GM23338 (cell line): ENCODE measurements around the gene ADSS1. TPM values are rescaled to one million over a fixed set of nuclear protein-coding genes. Genes with fewer than 3 reads are reported as not detected.

Experiments used
- ATAC-seq: fragments of 200-7000 bp; cut with Tn5 transposase; 3 replicates; pipeline ENCODE4 v1.9.1; 2020
- DNase-seq: peaks from one replicate; pipeline ENCODE4 v3.0.0-alpha.2; 2015; ENCODE audit warnings: low spot score
- H2AFZ ChIP-seq: fragments of 200-600 bp; sonication (generic); 2 replicates; pipeline ENCODE4 v1.8.0; 2016; ENCODE audit warnings: antibody characterized with exemption, mild to moderate bottlenecking, moderate library complexity
- H3F3A ChIP-seq: fragments of 200-600 bp; sonication (generic); replicated peaks from 2 replicates; pipeline ENCODE4 v1.8.0; 2017; ENCODE audit warnings: antibody characterized with exemption, mixed run types, low read depth
- H3K27ac ChIP-seq: fragments of 200-600 bp; sonication (generic); 2 replicates; pipeline ENCODE4 v1.6.1; 2016; ENCODE audit warnings: low read depth
- H3K27me3 ChIP-seq: fragments of 200-600 bp; sonication (generic); 2 replicates; pipeline ENCODE4 v1.8.0; 2016; ENCODE audit warnings: mild to moderate bottlenecking, mixed run types, moderate library complexity; ENCODE audit not compliant: insufficient read depth
- H3K36me3 ChIP-seq: fragments of 200-600 bp; sonication (generic); 2 replicates; pipeline ENCODE4 v1.8.0; 2016; ENCODE audit warnings: mild to moderate bottlenecking; ENCODE audit not compliant: insufficient read depth
- H3K4me1 ChIP-seq: fragments of 200-600 bp; sonication (generic); 2 replicates; pipeline ENCODE4 v1.8.0; 2016; ENCODE audit warnings: mild to moderate bottlenecking, moderate library complexity; ENCODE audit not compliant: insufficient read depth
- H3K4me2 ChIP-seq: fragments of 200-600 bp; sonication (generic); 2 replicates; pipeline ENCODE4 v1.7.1; 2017; ENCODE audit warnings: mixed run types
- H3K4me3 ChIP-seq: fragments of 200-600 bp; sonication (generic); 2 replicates; pipeline ENCODE4 v1.6.1; 2016; ENCODE audit warnings: mixed run types
- H3K79me2 ChIP-seq: fragments of 200-600 bp; sonication (generic); replicated peaks from 2 replicates; pipeline ENCODE4 v1.8.0; 2017; ENCODE audit warnings: mild to moderate bottlenecking; ENCODE audit not compliant: insufficient read depth
- H3K9me2 ChIP-seq: fragments of 200-600 bp; sonication (generic); 2 replicates; pipeline ENCODE4 v1.8.0; 2017; ENCODE audit not compliant: insufficient read depth
- H4K20me1 ChIP-seq: fragments of 200-600 bp; sonication (generic); replicated peaks from 2 replicates; pipeline ENCODE4 v1.8.0; 2017; ENCODE audit warnings: mild to moderate bottlenecking; ENCODE audit not compliant: insufficient read depth
- H3K27ac Mint-ChIP-seq: 2 replicates; pipeline ENCODE4 v1.8.0; 2020; ENCODE audit warnings: inconsistent platforms, mild to moderate bottlenecking, moderate library complexity, mixed read lengths
- H3K27me3 Mint-ChIP-seq: 3 replicates; pipeline ENCODE4 v1.8.0; 2022; ENCODE audit warnings: low read depth, mild to moderate bottlenecking, moderate library complexity, mixed read lengths, inconsistent platforms; ENCODE audit not compliant: insufficient read depth, poor library complexity
- H3K36me3 Mint-ChIP-seq: 3 replicates; pipeline ENCODE4 v1.8.0; 2021; ENCODE audit warnings: low read depth, mild to moderate bottlenecking, inconsistent platforms, moderate library complexity, mixed read lengths
- H3K4me1 Mint-ChIP-seq: 3 replicates; pipeline ENCODE4 v1.8.0; 2020; ENCODE audit warnings: mild to moderate bottlenecking, inconsistent platforms, mixed read lengths
- H3K4me3 Mint-ChIP-seq: 3 replicates; pipeline ENCODE4 v1.8.0; 2021; ENCODE audit warnings: moderate library complexity, mild to moderate bottlenecking, inconsistent platforms, mixed read lengths
- H3K9me3 Mint-ChIP-seq: 3 replicates; pipeline ENCODE4 v1.8.0; 2020; ENCODE audit warnings: moderate library complexity, mild to moderate bottlenecking, inconsistent platforms, mixed read lengths
- CREB1 ChIP-seq: fragments of 250-450 bp; sonication (Bioruptor Pico); IDR thresholded peaks from 2 replicates; pipeline ENCODE4 v1.5.0; 2020; ENCODE audit warnings: low read depth, mild to moderate bottlenecking, moderate library complexity
- EZH2 ChIP-seq: fragments of 200-600 bp; sonication (generic); IDR thresholded peaks from one replicate; pipeline ENCODE4 v1.8.0; 2017; ENCODE audit warnings: antibody characterized with exemption, mild to moderate bottlenecking, low read depth; ENCODE audit not compliant: unreplicated experiment
- EZH2phosphoT487 ChIP-seq: fragments of 200-600 bp; sonication (generic); IDR thresholded peaks from one replicate; pipeline ENCODE4 v1.8.1; 2018; ENCODE audit warnings: antibody characterized with exemption; ENCODE audit not compliant: unreplicated experiment
- JUNB ChIP-seq: IDR thresholded peaks from one replicate; pipeline ENCODE4 v1.6.1; 2016; ENCODE audit warnings: antibody characterized with exemption; ENCODE audit not compliant: unreplicated experiment
- NANOG ChIP-seq: IDR thresholded peaks from 2 replicates; pipeline ENCODE4 v1.6.1; 2016; ENCODE audit warnings: antibody characterized with exemption, borderline replicate concordance
- POLR2AphosphoS5 ChIP-seq: IDR thresholded peaks from 2 replicates; pipeline ENCODE4 v1.6.1; 2016; ENCODE audit warnings: antibody characterized with exemption, low read depth
- STAT1 ChIP-seq: IDR thresholded peaks from one replicate; pipeline ENCODE4 v1.6.1; 2016; ENCODE audit warnings: antibody characterized with exemption; ENCODE audit not compliant: unreplicated experiment
- ZNF114 ChIP-seq: fragments of 250-450 bp; sonication (Bioruptor Pico); IDR thresholded peaks from 2 replicates; pipeline ENCODE4 v1.5.0; 2020; ENCODE audit warnings: mild to moderate bottlenecking, moderate library complexity
- ZNF331 ChIP-seq: fragments of 250-450 bp; sonication (Bioruptor Pico); IDR thresholded peaks from 2 replicates; pipeline ENCODE4 v1.5.0; 2020; ENCODE audit warnings: low read depth, mild to moderate bottlenecking, moderate library complexity
- polyA plus RNA-seq: library from polyadenylated mRNA; unstranded; fragments of >200 nt; fragmentation: Nextera tagmentation; extraction: Ambion mirVana; gene quantifications from 2 replicates; pipeline ENCODE4 v1.2.1, GENCODE V29; 2016
- total RNA-seq: library from RNA; depleted of rRNA; stranded (reverse); fragments of >200 nt; shearing (Covaris generic); gene quantifications from 2 replicates; pipeline ENCODE4 v1.2.3, GENCODE V29; 2014
- TF ChIP-seq, protein P1 (sequence below): fragments of 250-450 bp; sonication (Bioruptor Pico); IDR thresholded peaks from 2 replicates; pipeline ENCODE4 v1.5.0; 2020; ENCODE audit warnings: mild to moderate bottlenecking, moderate library complexity
- TF ChIP-seq, protein P2 (sequence below): IDR thresholded peaks from 2 replicates; pipeline ENCODE4 v1.6.1; 2016; ENCODE audit warnings: antibody characterized with exemption
- TF ChIP-seq, protein P3 (sequence below), 2 experiments: fragments of 200-600 bp in 1 of 2; sonication (generic) in 1 of 2; conservative IDR thresholded peaks; 2 replicates each; pipeline versions ENCODE4 v1.5.1 to v1.6.1; 2016 to 2017; ENCODE audit warnings: antibody characterized with exemption in 2 of 2, low read depth in 2 of 2, mild to moderate bottlenecking in 2 of 2, moderate library complexity in 1 of 2
- TF ChIP-seq, protein P4 (sequence below): IDR thresholded peaks from one replicate; pipeline ENCODE4 v1.6.1; 2018; ENCODE audit warnings: antibody characterized with exemption; ENCODE audit not compliant: unreplicated experiment

ADSS1 gene
- total and polyA plus RNA-seq, 2 experiments from 2014 or later, result 9.5 to 11.6 TPM

DNA sequence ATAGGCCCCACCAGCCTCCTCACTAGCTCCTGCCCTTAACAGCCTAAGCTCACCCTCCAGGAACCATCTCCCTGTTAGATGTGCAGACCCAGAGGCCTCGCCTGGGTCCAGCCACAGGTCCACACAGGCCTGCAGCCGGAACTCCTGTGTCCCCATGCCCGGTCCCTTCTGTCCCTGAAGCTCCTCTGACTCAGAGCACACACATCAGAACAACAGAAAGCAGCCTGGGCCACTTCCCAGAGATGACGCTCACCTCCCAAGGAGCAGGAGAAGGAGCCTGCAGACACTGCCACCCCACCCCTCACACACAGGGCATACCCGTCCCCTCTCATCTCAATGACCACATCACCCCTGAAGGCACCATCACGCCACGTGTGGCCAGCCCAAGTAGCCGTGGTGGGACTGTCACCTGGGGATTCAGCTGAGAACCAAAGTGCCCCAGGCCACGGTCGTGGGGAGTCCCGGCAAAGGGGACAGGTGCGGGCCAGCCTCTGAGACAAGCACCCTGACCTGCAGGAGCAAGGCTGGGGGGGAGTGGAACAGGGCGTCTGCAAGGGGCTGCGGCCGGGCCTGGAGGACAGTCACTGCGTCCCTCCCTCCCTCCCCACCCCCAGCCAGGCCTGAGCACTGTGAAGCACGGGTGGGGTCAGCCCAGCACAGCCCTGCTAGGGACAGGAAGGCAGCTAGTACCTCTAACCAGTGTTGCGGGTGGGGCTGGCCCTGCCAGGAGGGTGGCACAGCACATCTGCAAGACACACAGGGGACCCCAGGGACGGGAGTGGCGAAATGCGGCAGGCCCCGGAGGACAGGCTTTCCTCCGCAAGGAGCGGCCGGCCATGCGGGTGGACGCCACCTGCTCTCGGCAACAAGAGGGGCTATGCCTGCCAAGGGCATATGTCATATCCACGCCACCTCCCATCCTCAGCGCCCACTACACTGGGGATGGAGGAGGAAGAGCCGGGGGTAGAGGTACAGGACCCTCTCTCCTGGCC lies 66.0 kb downstream of the ADSS1 start:
- ATAC-seq (no peak), DNase-seq (no peak)
- Histone ChIP-seq H3K27ac (no peak overlapping the region), H3K79me2 (peaks cover 16% of the 10 kb centered on the region), H3K4me1 (0 out of 2 replicates have a peak, but pooled peaks cover 4% of the 10 kb centered on the region), H3K4me3 (no peak overlapping the region), H3K4me2 (no peak overlapping the region), H3K36me3 (no peaks in the 10 kb centered on the region), H3K9me2 (no peaks in the 10 kb centered on the region), H3K27me3 (no peaks in the 10 kb centered on the region), H4K20me1 (peaks cover 15% of the 10 kb centered on the region; the same call in 1 of the 2 replicates), H3F3A (no peaks in the 10 kb centered on the region), H2AFZ (no peak overlapping the region)
- H3K36me3 Mint-ChIP-seq, result peaks cover 3% of the 10 kb centered on the region; the same call in 2 of the 3 replicates
- no peaks in the 10 kb centered on the region for H3K9me3 Mint-ChIP-seq
- TF ChIP-seq, protein P1, sequence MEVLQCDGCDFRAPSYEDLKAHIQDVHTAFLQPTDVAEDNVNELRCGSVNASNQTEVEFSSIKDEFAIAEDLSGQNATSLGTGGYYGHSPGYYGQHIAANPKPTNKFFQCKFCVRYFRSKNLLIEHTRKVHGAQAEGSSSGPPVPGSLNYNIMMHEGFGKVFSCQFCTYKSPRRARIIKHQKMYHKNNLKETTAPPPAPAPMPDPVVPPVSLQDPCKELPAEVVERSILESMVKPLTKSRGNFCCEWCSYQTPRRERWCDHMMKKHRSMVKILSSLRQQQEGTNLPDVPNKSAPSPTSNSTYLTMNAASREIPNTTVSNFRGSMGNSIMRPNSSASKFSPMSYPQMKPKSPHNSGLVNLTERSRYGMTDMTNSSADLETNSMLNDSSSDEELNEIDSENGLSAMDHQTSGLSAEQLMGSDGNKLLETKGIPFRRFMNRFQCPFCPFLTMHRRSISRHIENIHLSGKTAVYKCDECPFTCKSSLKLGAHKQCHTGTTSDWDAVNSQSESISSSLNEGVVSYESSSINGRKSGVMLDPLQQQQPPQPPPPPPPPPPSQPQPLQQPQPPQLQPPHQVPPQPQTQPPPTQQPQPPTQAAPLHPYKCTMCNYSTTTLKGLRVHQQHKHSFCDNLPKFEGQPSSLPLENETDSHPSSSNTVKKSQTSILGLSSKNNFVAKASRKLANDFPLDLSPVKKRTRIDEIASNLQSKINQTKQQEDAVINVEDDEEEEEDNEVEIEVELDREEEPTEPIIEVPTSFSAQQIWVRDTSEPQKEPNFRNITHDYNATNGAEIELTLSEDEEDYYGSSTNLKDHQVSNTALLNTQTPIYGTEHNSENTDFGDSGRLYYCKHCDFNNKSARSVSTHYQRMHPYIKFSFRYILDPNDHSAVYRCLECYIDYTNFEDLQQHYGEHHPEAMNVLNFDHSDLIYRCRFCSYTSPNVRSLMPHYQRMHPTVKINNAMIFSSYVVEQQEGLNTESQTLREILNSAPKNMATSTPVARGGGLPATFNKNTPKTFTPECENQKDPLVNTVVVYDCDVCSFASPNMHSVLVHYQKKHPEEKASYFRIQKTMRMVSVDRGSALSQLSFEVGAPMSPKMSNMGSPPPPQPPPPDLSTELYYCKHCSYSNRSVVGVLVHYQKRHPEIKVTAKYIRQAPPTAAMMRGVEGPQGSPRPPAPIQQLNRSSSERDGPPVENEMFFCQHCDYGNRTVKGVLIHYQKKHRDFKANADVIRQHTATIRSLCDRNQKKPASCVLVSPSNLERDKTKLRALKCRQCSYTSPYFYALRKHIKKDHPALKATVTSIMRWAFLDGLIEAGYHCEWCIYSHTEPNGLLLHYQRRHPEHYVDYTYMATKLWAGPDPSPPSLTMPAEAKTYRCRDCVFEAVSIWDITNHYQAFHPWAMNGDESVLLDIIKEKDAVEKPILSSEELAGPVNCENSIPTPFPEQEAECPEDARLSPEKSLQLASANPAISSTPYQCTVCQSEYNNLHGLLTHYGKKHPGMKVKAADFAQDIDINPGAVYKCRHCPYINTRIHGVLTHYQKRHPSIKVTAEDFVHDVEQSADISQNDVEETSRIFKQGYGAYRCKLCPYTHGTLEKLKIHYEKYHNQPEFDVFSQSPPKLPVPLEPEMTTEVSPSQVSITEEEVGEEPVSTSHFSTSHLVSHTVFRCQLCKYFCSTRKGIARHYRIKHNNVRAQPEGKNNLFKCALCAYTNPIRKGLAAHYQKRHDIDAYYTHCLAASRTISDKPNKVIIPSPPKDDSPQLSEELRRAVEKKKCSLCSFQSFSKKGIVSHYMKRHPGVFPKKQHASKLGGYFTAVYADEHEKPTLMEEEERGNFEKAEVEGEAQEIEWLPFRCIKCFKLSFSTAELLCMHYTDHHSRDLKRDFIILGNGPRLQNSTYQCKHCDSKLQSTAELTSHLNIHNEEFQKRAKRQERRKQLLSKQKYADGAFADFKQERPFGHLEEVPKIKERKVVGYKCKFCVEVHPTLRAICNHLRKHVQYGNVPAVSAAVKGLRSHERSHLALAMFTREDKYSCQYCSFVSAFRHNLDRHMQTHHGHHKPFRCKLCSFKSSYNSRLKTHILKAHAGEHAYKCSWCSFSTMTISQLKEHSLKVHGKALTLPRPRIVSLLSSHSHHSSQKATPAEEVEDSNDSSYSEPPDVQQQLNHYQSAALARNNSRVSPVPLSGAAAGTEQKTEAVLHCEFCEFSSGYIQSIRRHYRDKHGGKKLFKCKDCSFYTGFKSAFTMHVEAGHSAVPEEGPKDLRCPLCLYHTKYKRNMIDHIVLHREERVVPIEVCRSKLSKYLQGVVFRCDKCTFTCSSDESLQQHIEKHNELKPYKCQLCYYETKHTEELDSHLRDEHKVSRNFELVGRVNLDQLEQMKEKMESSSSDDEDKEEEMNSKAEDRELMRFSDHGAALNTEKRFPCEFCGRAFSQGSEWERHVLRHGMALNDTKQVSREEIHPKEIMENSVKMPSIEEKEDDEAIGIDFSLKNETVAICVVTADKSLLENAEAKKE (CRISPR knock-in tag), result no peak
- TF ChIP-seq POLR2AphosphoS5 (no peak), EZH2phosphoT487 (no peak), EZH2 (no peak), STAT1 (no peak), CREB1 (no peak), ZNF331 (CRISPR knock-in tag) (no peak), ZNF114 (CRISPR knock-in tag) (no peak), JUNB (no peak), NANOG (no peak)
- TF ChIP-seq, protein P2, sequence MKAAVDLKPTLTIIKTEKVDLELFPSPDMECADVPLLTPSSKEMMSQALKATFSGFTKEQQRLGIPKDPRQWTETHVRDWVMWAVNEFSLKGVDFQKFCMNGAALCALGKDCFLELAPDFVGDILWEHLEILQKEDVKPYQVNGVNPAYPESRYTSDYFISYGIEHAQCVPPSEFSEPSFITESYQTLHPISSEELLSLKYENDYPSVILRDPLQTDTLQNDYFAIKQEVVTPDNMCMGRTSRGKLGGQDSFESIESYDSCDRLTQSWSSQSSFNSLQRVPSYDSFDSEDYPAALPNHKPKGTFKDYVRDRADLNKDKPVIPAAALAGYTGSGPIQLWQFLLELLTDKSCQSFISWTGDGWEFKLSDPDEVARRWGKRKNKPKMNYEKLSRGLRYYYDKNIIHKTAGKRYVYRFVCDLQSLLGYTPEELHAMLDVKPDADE, result no peak
- TF ChIP-seq, protein P3, sequence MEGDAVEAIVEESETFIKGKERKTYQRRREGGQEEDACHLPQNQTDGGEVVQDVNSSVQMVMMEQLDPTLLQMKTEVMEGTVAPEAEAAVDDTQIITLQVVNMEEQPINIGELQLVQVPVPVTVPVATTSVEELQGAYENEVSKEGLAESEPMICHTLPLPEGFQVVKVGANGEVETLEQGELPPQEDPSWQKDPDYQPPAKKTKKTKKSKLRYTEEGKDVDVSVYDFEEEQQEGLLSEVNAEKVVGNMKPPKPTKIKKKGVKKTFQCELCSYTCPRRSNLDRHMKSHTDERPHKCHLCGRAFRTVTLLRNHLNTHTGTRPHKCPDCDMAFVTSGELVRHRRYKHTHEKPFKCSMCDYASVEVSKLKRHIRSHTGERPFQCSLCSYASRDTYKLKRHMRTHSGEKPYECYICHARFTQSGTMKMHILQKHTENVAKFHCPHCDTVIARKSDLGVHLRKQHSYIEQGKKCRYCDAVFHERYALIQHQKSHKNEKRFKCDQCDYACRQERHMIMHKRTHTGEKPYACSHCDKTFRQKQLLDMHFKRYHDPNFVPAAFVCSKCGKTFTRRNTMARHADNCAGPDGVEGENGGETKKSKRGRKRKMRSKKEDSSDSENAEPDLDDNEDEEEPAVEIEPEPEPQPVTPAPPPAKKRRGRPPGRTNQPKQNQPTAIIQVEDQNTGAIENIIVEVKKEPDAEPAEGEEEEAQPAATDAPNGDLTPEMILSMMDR (conservative IDR thresholded peaks at IDR 0.05; ENCODE audit: low read depth in 2 of 2), result no peak
- TF ChIP-seq, protein P4, sequence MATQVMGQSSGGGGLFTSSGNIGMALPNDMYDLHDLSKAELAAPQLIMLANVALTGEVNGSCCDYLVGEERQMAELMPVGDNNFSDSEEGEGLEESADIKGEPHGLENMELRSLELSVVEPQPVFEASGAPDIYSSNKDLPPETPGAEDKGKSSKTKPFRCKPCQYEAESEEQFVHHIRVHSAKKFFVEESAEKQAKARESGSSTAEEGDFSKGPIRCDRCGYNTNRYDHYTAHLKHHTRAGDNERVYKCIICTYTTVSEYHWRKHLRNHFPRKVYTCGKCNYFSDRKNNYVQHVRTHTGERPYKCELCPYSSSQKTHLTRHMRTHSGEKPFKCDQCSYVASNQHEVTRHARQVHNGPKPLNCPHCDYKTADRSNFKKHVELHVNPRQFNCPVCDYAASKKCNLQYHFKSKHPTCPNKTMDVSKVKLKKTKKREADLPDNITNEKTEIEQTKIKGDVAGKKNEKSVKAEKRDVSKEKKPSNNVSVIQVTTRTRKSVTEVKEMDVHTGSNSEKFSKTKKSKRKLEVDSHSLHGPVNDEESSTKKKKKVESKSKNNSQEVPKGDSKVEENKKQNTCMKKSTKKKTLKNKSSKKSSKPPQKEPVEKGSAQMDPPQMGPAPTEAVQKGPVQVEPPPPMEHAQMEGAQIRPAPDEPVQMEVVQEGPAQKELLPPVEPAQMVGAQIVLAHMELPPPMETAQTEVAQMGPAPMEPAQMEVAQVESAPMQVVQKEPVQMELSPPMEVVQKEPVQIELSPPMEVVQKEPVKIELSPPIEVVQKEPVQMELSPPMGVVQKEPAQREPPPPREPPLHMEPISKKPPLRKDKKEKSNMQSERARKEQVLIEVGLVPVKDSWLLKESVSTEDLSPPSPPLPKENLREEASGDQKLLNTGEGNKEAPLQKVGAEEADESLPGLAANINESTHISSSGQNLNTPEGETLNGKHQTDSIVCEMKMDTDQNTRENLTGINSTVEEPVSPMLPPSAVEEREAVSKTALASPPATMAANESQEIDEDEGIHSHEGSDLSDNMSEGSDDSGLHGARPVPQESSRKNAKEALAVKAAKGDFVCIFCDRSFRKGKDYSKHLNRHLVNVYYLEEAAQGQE, result no peak
- H3K4me1 Mint-ChIP-seq, result peaks cover 11% of the 10 kb centered on the region
- H3K27ac Mint-ChIP-seq, result no peak overlapping the region
- no peak overlapping the region for H3K4me3 Mint-ChIP-seq
- H3K27me3 Mint-ChIP-seq, result peaks cover 17% of the 10 kb centered on the region
